ENCODE measurements around the gene DGAT2.
A peak's percentile ranks its signal among the peaks of the same experiment; 100 is the strongest.

Gene DGAT2

DNA sequence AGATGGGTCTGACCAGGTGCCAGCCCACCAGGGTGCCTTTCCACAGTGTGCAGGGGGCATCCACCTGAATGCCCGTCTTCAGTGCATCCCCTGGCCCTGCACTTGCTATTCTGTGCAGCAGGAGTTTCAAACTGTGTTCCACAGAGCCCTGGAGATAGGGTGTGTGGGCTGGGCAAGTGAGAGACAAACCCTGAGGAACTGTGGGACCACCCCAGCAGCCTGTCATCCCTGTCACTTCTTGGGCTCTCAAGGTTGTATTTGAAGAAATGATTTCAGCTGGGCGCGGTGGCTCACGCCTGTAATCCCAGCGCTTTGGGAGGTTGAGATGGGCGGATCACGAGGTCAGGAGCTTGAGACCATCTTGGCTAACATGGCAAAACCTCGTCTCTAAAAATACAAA lies 6.4 kb upstream of the DGAT2 start:
- H3K4me3 ChIP-seq (ENCODE audit: low read depth, low read length) = no peak overlapping the region
- DNase-seq (ENCODE audit: low read depth) = no peak
- TF ChIP-seq, protein P1, sequence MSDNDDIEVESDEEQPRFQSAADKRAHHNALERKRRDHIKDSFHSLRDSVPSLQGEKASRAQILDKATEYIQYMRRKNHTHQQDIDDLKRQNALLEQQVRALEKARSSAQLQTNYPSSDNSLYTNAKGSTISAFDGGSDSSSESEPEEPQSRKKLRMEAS (IDR thresholded peaks at IDR 0.05; ENCODE audit: low read depth, low read length) = no peak
- TF ChIP-seq, protein P2, sequence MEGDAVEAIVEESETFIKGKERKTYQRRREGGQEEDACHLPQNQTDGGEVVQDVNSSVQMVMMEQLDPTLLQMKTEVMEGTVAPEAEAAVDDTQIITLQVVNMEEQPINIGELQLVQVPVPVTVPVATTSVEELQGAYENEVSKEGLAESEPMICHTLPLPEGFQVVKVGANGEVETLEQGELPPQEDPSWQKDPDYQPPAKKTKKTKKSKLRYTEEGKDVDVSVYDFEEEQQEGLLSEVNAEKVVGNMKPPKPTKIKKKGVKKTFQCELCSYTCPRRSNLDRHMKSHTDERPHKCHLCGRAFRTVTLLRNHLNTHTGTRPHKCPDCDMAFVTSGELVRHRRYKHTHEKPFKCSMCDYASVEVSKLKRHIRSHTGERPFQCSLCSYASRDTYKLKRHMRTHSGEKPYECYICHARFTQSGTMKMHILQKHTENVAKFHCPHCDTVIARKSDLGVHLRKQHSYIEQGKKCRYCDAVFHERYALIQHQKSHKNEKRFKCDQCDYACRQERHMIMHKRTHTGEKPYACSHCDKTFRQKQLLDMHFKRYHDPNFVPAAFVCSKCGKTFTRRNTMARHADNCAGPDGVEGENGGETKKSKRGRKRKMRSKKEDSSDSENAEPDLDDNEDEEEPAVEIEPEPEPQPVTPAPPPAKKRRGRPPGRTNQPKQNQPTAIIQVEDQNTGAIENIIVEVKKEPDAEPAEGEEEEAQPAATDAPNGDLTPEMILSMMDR (IDR thresholded peaks at IDR 0.05; ENCODE audit: low read depth, low read length) = no peak
- TF ChIP-seq POLR2A (IDR thresholded peaks at IDR 0.05; ENCODE audit: extremely low read depth, insufficient read length) = no peak
- TF ChIP-seq MYC (IDR thresholded peaks at IDR 0.05; ENCODE audit: low read depth, low read length) = no peak

DNA sequence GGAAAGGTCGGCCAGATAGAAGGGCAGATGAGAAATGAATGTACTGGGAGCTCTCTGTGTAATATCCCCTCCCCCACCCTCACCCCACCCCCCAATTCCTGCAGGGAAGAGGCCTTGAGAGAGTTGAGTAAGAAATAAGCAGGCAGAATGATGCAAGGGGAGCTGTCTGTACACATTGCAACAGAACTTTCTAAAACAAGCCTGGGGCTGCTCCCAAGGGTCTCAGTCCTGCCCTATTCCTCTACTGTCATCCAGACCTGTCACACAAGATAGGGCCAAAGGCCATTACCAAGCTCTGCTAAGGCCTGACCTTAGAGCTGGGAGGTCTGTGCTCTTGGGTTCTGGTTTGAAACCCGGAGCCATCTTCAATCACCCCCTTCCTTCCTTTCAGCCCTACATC lies 5.7 kb upstream of the DGAT2 start:
- peak; percentile 95 for DNase-seq (ENCODE audit: low read depth)
- no peak overlapping the region for H3K4me3 ChIP-seq (ENCODE audit: low read depth, low read length)
- TF ChIP-seq POLR2A (IDR thresholded peaks at IDR 0.05; ENCODE audit: extremely low read depth, insufficient read length) (no peak), MYC (IDR thresholded peaks at IDR 0.05; ENCODE audit: low read depth, low read length) (no peak)
- TF ChIP-seq, protein P1 (IDR thresholded peaks at IDR 0.05; ENCODE audit: low read depth, low read length) = 0 out of 2 replicates have a peak, but pooled peaks have one; percentile 12
- TF ChIP-seq, protein P2 (IDR thresholded peaks at IDR 0.05; ENCODE audit: low read depth, low read length) = no peak

DNA sequence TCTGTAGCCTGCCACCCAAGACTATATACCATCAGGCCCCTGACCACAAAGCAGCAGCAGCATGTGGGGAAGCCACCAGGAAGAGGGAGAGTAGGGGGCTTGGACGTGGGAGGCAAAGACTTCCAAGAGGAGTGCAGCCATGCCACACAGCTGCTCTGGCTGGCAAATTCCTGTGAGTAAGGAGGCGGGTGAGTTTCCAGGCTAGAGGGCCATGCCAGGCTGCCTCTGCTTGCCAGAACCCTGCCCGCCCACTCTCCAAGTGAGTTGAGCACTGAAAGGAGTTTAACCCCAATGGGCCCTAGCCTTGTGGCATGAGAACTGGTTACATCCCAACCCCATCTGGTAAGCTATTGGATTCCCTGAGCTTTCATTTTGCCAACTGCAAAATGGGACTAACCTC lies 4.7 kb upstream of the DGAT2 start:
- no peak overlapping the region for H3K4me3 ChIP-seq (ENCODE audit: low read depth, low read length)
- DNase-seq (ENCODE audit: low read depth) = peak; percentile 38
- TF ChIP-seq, protein P1 (IDR thresholded peaks at IDR 0.05; ENCODE audit: low read depth, low read length) = no peak
- TF ChIP-seq POLR2A (IDR thresholded peaks at IDR 0.05; ENCODE audit: extremely low read depth, insufficient read length) (no peak), MYC (IDR thresholded peaks at IDR 0.05; ENCODE audit: low read depth, low read length) (no peak)
- TF ChIP-seq, protein P2 (IDR thresholded peaks at IDR 0.05; ENCODE audit: low read depth, low read length) = no peak

DNA sequence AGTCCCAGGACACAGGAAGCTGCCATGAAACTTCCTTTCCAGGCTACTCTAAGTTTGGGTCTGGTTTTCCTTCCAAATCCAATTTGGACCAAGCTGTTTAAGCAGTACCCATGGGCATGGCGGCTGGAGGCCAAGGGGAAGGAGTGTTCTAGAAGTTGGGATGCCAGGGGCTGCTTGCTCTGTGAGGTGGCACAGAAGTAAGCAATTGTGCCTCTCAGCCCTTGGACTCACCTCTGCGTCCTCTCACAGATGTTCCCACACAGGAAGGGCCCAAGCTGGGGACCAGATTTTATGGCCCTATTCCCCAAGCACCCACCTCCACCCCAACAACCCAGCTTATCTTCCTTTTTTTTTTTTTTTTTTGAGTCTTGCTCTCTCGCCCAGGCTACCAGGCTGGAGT lies 3.5 kb upstream of the DGAT2 start:
- TF ChIP-seq POLR2A (IDR thresholded peaks at IDR 0.05; ENCODE audit: extremely low read depth, insufficient read length) (no peak), MYC (IDR thresholded peaks at IDR 0.05; ENCODE audit: low read depth, low read length) (no peak)
- TF ChIP-seq, protein P2 (IDR thresholded peaks at IDR 0.05; ENCODE audit: low read depth, low read length) = no peak
- TF ChIP-seq, protein P1 (IDR thresholded peaks at IDR 0.05; ENCODE audit: low read depth, low read length) = no peak
- no peak for DNase-seq (ENCODE audit: low read depth)
- no peak overlapping the region for H3K4me3 ChIP-seq (ENCODE audit: low read depth, low read length)

DNA sequence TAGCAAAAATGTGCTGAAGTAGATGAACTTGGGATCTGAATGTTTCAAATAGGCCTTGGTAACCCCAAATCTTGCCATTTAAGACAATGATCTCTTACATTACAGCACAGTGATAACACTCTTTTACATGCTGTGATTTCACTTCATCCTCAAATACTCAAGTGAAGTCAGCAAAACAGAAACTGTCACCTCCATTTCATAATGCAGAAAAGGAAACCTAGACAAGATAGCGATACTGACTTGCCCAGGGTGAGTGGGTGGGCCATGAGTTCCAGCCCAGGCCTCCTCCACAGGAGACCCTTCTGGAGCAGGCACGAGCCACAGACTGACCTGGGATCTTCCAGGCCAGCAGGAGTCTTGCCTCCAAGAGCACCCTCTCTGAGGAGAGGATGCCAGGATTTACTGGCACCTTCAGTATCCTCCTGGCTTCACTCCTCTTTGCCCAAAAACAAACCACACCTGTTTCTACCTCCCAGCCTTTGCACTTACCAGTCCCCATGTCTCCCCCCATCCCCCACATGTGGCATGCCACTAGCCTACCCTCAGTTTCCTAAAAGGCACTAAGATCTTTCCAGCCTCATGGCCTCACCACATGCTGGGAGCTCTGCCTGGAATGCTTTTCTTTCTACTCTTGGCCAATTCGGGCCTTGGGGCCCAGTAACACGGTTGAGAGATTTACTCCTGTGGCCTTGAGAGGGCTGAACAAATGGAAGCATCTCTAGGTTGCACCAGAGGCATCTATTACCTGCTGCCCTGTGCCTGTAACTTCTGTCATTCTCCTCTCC lies 1.9 kb upstream of the DGAT2 start:
- TF ChIP-seq MYC (IDR thresholded peaks at IDR 0.05; ENCODE audit: low read depth, low read length) (no peak), POLR2A (IDR thresholded peaks at IDR 0.05; ENCODE audit: extremely low read depth, insufficient read length) (no peak)
- TF ChIP-seq, protein P1 (IDR thresholded peaks at IDR 0.05; ENCODE audit: low read depth, low read length) = no peak
- TF ChIP-seq, protein P2 (IDR thresholded peaks at IDR 0.05; ENCODE audit: low read depth, low read length) = no peak
- no peak overlapping the region for H3K4me3 ChIP-seq (ENCODE audit: low read depth, low read length)
- no peak for DNase-seq (ENCODE audit: low read depth)
